GM21447 (cell line): Measurements from ENCODE around the gene DNAJC1.
"Not testable (repeated sequence)": the region's sequence is repeated elsewhere in the genome, so short reads cannot be mapped to it uniquely, and the experiment has no call there.

ENCODE experiments used
- ATAC-seq: cut with Tn5 transposase; IDR thresholded peaks from one replicate; pipeline ENCODE4 v1.9.1; 2021; ENCODE audit not compliant: unreplicated experiment

The DNAJC1 gene

GRCh38 chr10:22003177-22003963 lies at the start of gene DNAJC1:
DNAJC1 (minus strand) TSS chr10:22003730; CDS start chr10:22003434, 296 bp downstream.
- ATAC-seq: peak; percentile 93

GRCh38 chr10:22053048-22053447 lies 49.5 kb upstream of the DNAJC1 start:
- ATAC-seq: no peak

- ATAC-seq: no peak
These were observed 46.1 kb upstream of the DNAJC1 start for GRCh38 chr10:22049635-22050034.

- ATAC-seq: no peak
These were observed 44.3 kb upstream of the DNAJC1 start for GRCh38 chr10:22047812-22048211.

- ATAC-seq: no peak
These were observed 39.8 kb upstream of the DNAJC1 start for GRCh38 chr10:22043327-22043633.

- no peak for ATAC-seq
These were observed 39.2 kb upstream of the DNAJC1 start for GRCh38 chr10:22042557-22043326.

- ATAC-seq: no peak
These were observed 30.8 kb upstream of the DNAJC1 start for GRCh38 chr10:22034333-22034732.

GRCh38 chr10:22032268-22032667 lies 28.7 kb upstream of the DNAJC1 start:
- ATAC-seq: not testable (repeated sequence)

- ATAC-seq: no peak
These were observed 26.9 kb upstream of the DNAJC1 start for GRCh38 chr10:22030421-22030820.

- no peak for ATAC-seq
These were observed 26.1 kb upstream of the DNAJC1 start for GRCh38 chr10:22029445-22030236.

GRCh38 chr10:22027364-22028238 lies 24.1 kb upstream of the DNAJC1 start:
- ATAC-seq: no peak

- no peak for ATAC-seq
These were observed 22.8 kb upstream of the DNAJC1 start for GRCh38 chr10:22026287-22026686.

- no peak for ATAC-seq
These were observed 20.0 kb upstream of the DNAJC1 start for GRCh38 chr10:22023508-22023907.

- no peak for ATAC-seq
These were observed 18.9 kb upstream of the DNAJC1 start for GRCh38 chr10:22022257-22023032.

GRCh38 chr10:22021144-22021543 lies 17.6 kb upstream of the DNAJC1 start:
- ATAC-seq: not testable (repeated sequence)

GRCh38 chr10:22017283-22018020 lies 13.9 kb upstream of the DNAJC1 start:
- no peak for ATAC-seq

- ATAC-seq: no peak
These were observed 12.6 kb upstream of the DNAJC1 start for GRCh38 chr10:22016046-22016705.

GRCh38 chr10:22010973-22011408 lies 7.5 kb upstream of the DNAJC1 start:
- no peak for ATAC-seq

GRCh38 chr10:22010539-22010938 lies 7.0 kb upstream of the DNAJC1 start:
- ATAC-seq: no peak
